Measurements from ENCODE around the gene SRCIN1. TPM values are rescaled to one million over a fixed set of nuclear protein-coding genes. Genes with fewer than 3 reads are reported as not detected.

SRCIN1 gene
- total RNA-seq, 2 donors from 2014 or later = 11.2 to 19.8 TPM

- H3K27me3 ChIP-seq = no peaks in the 10 kb centered on the region
Observed at GRCh38 chr17:38620551-38621277, 15.0 kb upstream of the SRCIN1 start.

GRCh38 chr17:38619937-38620550, 14.3 kb upstream of the SRCIN1 start:
- Histone ChIP-seq H3K27me3 (no peaks in the 10 kb centered on the region), H3K36me3 (replicated peaks in 1 of 2; ENCODE audit: insufficient read depth in 1 of 2, low read depth in 2 of 2) (no peaks in the 10 kb centered on the region), H3K4me3 (no peak overlapping the region), H3K4me1 (no peaks in the 10 kb centered on the region), H3K27ac (no peak overlapping the region), H3K9me3 (no peaks in the 10 kb centered on the region)
- WGBS, 2 donors = 75 to 85% methylated on average over 5 to 9 of the region's 9 CpGs
- DNase-seq = no peak
- TF ChIP-seq CTCF (IDR thresholded peaks at IDR 0.05) (no peak), POLR2A (IDR thresholded peaks at IDR 0.05) (no peak)
- ATAC-seq = no peak
- intact Hi-C loops (cut with DNase I) = no loop called here

More at GRCh38 chr17:38620551-38621277, 15.0 kb upstream of the SRCIN1 start:
- no peaks in the 10 kb centered on the region for H3K36me3 ChIP-seq (replicated peaks in 1 of 2; ENCODE audit: insufficient read depth in 1 of 2, low read depth in 2 of 2)
- H3K9me3 ChIP-seq = no peaks in the 10 kb centered on the region
- no peak for TF ChIP-seq CTCF (IDR thresholded peaks at IDR 0.05)
- TF ChIP-seq POLR2A (IDR thresholded peaks at IDR 0.05) = no peak
- no peak for ATAC-seq
- 78% methylated on average over 12 of the region's 12 CpGs for WGBS, 2 donors
- no peak for DNase-seq
- H3K4me3 ChIP-seq = no peak overlapping the region
- no peak overlapping the region for H3K27ac ChIP-seq
- H3K4me1 ChIP-seq = no peaks in the 10 kb centered on the region
- intact Hi-C loops (cut with DNase I) = no loop called here

GRCh38 chr17:38619451-38619795, 13.7 kb upstream of the SRCIN1 start:
- no peak for DNase-seq
- Histone ChIP-seq H3K4me1 (no peaks in the 10 kb centered on the region), H3K36me3 (replicated peaks in 1 of 2; ENCODE audit: insufficient read depth in 1 of 2, low read depth in 2 of 2) (no peaks in the 10 kb centered on the region), H3K9me3 (no peaks in the 10 kb centered on the region), H3K4me3 (no peak overlapping the region), H3K27me3 (no peaks in the 10 kb centered on the region), H3K27ac (no peak overlapping the region)
- no peak for TF ChIP-seq POLR2A (IDR thresholded peaks at IDR 0.05)
- no peak for TF ChIP-seq CTCF (IDR thresholded peaks at IDR 0.05)
- intact Hi-C loops (cut with DNase I) = no loop called here
- ATAC-seq = no peak
- WGBS, 2 donors = 85 to 89% methylated on average over 2 of the region's 2 CpGs

- TF ChIP-seq POLR2A (IDR thresholded peaks at IDR 0.05) (no peak), CTCF (IDR thresholded peaks at IDR 0.05) (no peak)
- WGBS, 2 donors = 80 to 84% methylated on average over 11 of the region's 11 CpGs
Observed at GRCh38 chr17:38617967-38618760, 12.4 kb upstream of the SRCIN1 start.

More at GRCh38 chr17:38617967-38618760, 12.4 kb upstream of the SRCIN1 start:
- no peaks in the 10 kb centered on the region for H3K27me3 ChIP-seq
- intact Hi-C loops (cut with DNase I) = no loop called here
- DNase-seq (no peak), ATAC-seq (no peak)
- H3K36me3 ChIP-seq (replicated peaks in 1 of 2; ENCODE audit: insufficient read depth in 1 of 2, low read depth in 2 of 2) = no peaks in the 10 kb centered on the region
- no peak overlapping the region for H3K27ac ChIP-seq
- no peak overlapping the region for H3K4me3 ChIP-seq
- H3K4me1 ChIP-seq = no peaks in the 10 kb centered on the region
- H3K9me3 ChIP-seq = no peaks in the 10 kb centered on the region
